AG04450 (cell line): Measurements from ENCODE around the gene SAMHD1. TPM values are rescaled to one million over a fixed set of nuclear protein-coding genes. Genes with fewer than 3 reads are reported as not detected.
A peak's percentile ranks its signal among the peaks of the same experiment; 100 is the strongest.
"Not testable (repeated sequence)": the region's sequence is repeated elsewhere in the genome, so short reads cannot be mapped to it uniquely, and the experiment has no call there.

ENCODE experiments used
- CTCF ChIA-PET: fragments of 300-600, 350-600 bp; formaldehyde crosslinking; extraction: SDS; loops from one replicate; lab custom pipeline; 2022; ENCODE audit warnings: antibody characterized with exemption, inconsistent platforms; lab: Charles Lee
- POLR2A ChIA-PET: fragments of 350-600 bp; formaldehyde crosslinking; extraction: SDS; loops from one replicate; lab custom pipeline; 2021; ENCODE audit warnings: antibody characterized with exemption, inconsistent platforms; lab: Yijun Ruan, JAX
- DNase-seq: peaks from one replicate; pipeline ENCODE4 v3.0.0-alpha.2; 2011; ENCODE audit warnings: low read depth, low spot score
- H3K27ac ChIP-seq: one replicate; pipeline ENCODE4 v1.5.1; 2012; ENCODE audit warnings: low read depth, low read length, control low read depth
- H3K27me3 ChIP-seq: one replicate; pipeline ENCODE4 v1.6.0; 2012; ENCODE audit warnings: low read length; ENCODE audit not compliant: control insufficient read depth, insufficient read depth
- H3K4me3 ChIP-seq: 2 replicates; pipeline ENCODE4 v1.5.1; 2011; ENCODE audit warnings: mild to moderate bottlenecking, low read depth, low read length, control low read depth
- H3K9me3 ChIP-seq: 2 replicates; pipeline ENCODE4 v1.5.1; 2012; ENCODE audit warnings: low read length; ENCODE audit not compliant: control insufficient read depth, insufficient read depth
- CTCF ChIP-seq: IDR thresholded peaks from 2 replicates; pipeline ENCODE4 v1.5.1; 2011; ENCODE audit warnings: low read depth, low read length, control low read depth, inconsistent platforms
- polyA plus RNA-seq: library from polyadenylated mRNA; depleted of rRNA; stranded (reverse); fragments of >200 nt; gene quantifications from 2 replicates; pipeline ENCODE4 v1.2.3, GENCODE V29; 2011

SAMHD1 gene
- polyA plus RNA-seq, 1 experiment = 25.2 TPM

GRCh38 chr20:36950414-36951197 lies 902 bp downstream of the SAMHD1 start:
- H3K27ac ChIP-seq = no peak overlapping the region
- TF ChIP-seq CTCF = no peak
- no peaks in the 10 kb centered on the region for H3K27me3 ChIP-seq
- ChIA-PET CTCF (no interaction called here), POLR2A (no interaction called here)
- DNase-seq = no peak
- H3K9me3 ChIP-seq = no peaks in the 10 kb centered on the region; the same call in 1 of the 2 replicates
- H3K4me3 ChIP-seq = peak overlapping the region; percentile 99

DNA sequence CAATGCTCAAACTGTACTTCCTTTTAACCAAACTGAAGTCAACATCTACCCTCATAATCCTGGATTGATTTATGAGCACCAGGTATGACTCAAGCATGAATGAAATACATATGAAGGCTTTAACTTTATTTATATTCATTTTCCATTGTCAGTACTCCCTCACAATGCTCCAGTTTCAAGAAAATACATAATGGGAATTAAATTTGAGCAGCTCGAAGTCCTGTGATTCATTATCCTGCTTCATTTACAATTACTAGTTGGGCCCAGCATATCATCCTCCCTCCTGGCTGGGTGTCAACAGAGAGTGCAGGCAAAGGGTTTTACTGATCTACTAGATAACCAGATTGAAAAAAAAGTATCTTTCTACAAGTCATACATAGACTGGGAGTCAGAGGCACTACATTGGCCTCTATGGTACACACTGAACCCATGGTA lies 10.1 kb downstream of the SAMHD1 start:
- CTCF ChIA-PET = no interaction called here
- no peaks in the 10 kb centered on the region for H3K27me3 ChIP-seq
- no peak overlapping the region for H3K4me3 ChIP-seq
- no peaks in the 10 kb centered on the region for H3K9me3 ChIP-seq
- DNase-seq = no peak
- POLR2A ChIA-PET = interaction anchor here (0.6 kb wide), 1 partner anchor 153 kb away, joined by 3 read pairs; no protein-coding TSS in a partner anchor
- no peak overlapping the region for H3K27ac ChIP-seq
- TF ChIP-seq CTCF = no peak

DNA sequence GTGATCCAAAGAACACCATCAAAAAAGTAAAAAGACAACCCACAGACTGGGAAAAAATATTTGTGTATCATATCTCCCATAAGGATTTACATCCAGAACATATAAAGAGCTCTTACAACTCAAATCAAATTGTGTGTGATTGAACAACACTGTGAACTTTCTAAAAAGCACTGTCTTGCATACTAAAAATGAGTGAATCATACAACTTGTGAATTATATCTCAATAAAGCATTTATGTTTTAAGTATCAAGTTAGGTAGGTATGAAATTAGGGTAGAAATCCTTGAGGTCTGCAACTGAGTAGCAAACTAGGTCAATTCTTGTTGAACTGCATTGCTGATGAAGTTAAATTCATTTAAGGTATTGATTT lies 14.1 kb downstream of the SAMHD1 start:
- CTCF ChIA-PET = no interaction called here

DNA sequence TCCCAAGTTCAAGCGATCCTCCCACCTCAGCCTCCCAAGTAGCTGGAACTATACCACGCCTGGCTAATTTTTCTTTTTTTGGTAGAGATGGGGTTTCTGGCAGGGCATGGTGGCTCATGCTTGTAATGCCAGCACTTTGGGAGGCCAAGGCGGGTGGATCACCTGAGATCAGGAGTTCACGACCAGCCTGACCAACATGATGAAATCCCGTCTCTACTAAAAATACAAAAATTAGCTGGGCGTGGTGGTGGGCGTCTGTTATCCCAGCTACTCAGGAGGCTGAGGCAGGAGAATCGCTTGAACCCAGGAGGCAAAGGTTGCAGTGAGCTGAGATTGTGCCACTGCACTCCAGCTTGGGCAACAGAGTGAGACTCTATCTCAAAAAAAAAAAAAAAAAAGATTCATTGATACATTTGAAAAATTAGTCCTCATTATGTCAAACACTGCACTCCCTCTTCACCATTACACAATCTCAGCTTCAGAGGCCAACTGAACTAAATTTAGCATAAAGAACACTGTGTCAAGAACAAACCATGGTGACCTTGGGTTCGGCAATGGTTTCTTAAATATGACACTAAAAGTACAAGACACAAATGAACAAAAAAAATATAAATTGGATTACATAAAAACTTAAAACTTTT lies 14.6 kb downstream of the SAMHD1 start:
- H3K27me3 ChIP-seq, H3K27ac ChIP-seq, DNase-seq, H3K9me3 ChIP-seq, H3K4me3 ChIP-seq: not testable (repeated sequence)
- POLR2A ChIA-PET = interaction anchor here (0.6 kb wide), 1 partner anchor 11 kb away, joined by 4 read pairs; no protein-coding TSS in a partner anchor
- CTCF ChIA-PET = interaction anchor here (0.7 kb wide), 1 partner anchor 129 kb away, joined by 4 read pairs; no protein-coding TSS in a partner anchor

More for the DNA sequence above, 14.1 kb downstream of the SAMHD1 start:
- no peaks in the 10 kb centered on the region for H3K9me3 ChIP-seq
- no peak for TF ChIP-seq CTCF
- H3K27ac ChIP-seq = no peak overlapping the region
- no peak overlapping the region for H3K4me3 ChIP-seq
- DNase-seq = no peak
- H3K27me3 ChIP-seq = no peaks in the 10 kb centered on the region
- POLR2A ChIA-PET = no interaction called here

- no peak for DNase-seq
- Histone ChIP-seq H3K27ac (no peak overlapping the region), H3K27me3 (no peaks in the 10 kb centered on the region), H3K9me3 (no peaks in the 10 kb centered on the region), H3K4me3 (no peak overlapping the region)
- ChIA-PET CTCF (interaction anchor here (0.7 kb wide), 1 partner anchor 128 kb away, joined by 4 read pairs; no protein-coding TSS in a partner anchor), POLR2A (interaction anchor here (0.6 kb wide), 1 partner anchor 12 kb away, joined by 4 read pairs; no protein-coding TSS in a partner anchor)
- no peak for TF ChIP-seq CTCF
These were observed 15.2 kb downstream of the SAMHD1 start for GRCh38 chr20:36936341-36936740.

GRCh38 chr20:36933571-36933970 lies 17.9 kb downstream of the SAMHD1 start:
- CTCF ChIA-PET = interaction anchor here (1.6 kb wide), 1 partner anchor 14 kb away, joined by 6 read pairs; no protein-coding TSS in a partner anchor
- H3K27me3 ChIP-seq, H3K9me3 ChIP-seq, DNase-seq, H3K27ac ChIP-seq, POLR2A ChIA-PET, H3K4me3 ChIP-seq: not testable (repeated sequence)
